BLaER1 treated with 17β-estradiol and CSF1 and Interleukin-3, amounts not matched to agents 10 nM and 100 nM (cell line): Measurements from ENCODE around the gene TBC1D20.
"Not testable (repeated sequence)": the region's sequence is repeated elsewhere in the genome, so short reads cannot be mapped to it uniquely, and the experiment has no call there.

ENCODE experiments used
- H3K27ac ChIP-seq, 11 experiments: shearing (Covaris generic); formaldehyde crosslinking; 2 replicates each; pipeline ENCODE4 v1.8.1; 2022
- H3K27me3 ChIP-seq, 11 experiments: shearing (Covaris generic); formaldehyde crosslinking; 2 replicates each; pipeline ENCODE4 v1.8.1; 2022
- H3K36me3 ChIP-seq, 11 experiments: shearing (Covaris generic); formaldehyde crosslinking; 2 replicates each; pipeline ENCODE4 v1.8.1; 2022
- H3K4me1 ChIP-seq, 10 experiments: shearing (Covaris generic); formaldehyde crosslinking; 2 replicates each; pipeline ENCODE4 v1.8.1; 2022
- H3K4me2 ChIP-seq, 11 experiments: shearing (Covaris generic); formaldehyde crosslinking; 2 replicates each; pipeline ENCODE4 v1.8.1; 2022
- H3K4me3 ChIP-seq, 10 experiments: shearing (Covaris generic); formaldehyde crosslinking; 2 replicates each; pipeline ENCODE4 v1.8.1; 2022
- H3K9ac ChIP-seq, 11 experiments: shearing (Covaris generic); formaldehyde crosslinking; 2 replicates each; pipeline ENCODE4 v1.8.1; 2022
- H3K9me3 ChIP-seq, 11 experiments: shearing (Covaris generic); formaldehyde crosslinking; replicated peaks in 1 of 11; 2 replicates each; pipeline ENCODE4 v1.8.1; 2022
- H4K20me1 ChIP-seq, 11 experiments: shearing (Covaris generic); formaldehyde crosslinking; 2 replicates each; pipeline ENCODE4 v1.8.1; 2022
- Cebpa-rat ChIP-seq, 11 experiments: shearing (Covaris generic); IDR thresholded peaks; 2 replicates each; pipeline ENCODE4 v1.8.1; 2022

The TBC1D20 gene

GRCh38 chr20:389220-389619 lies 73.1 kb downstream of the TBC1D20 start:
- H3K4me1 ChIP-seq: peaks cover 0 to 16% (median 13%) of the 10 kb centered on the region in 10 experiments; a peak in 15 of 20 replicates
- peaks cover 60 to 100% (median 98%) of the 10 kb centered on the region in 11 experiments; a peak in 21 of 22 replicates for H4K20me1 ChIP-seq
- H3K27ac ChIP-seq: no peak overlapping the region
- peaks cover 94 to 100% (median 98%) of the 10 kb centered on the region in 11 experiments for H3K36me3 ChIP-seq
- no peaks in the 10 kb centered on the region for H3K27me3 ChIP-seq
- no peak overlapping the region for H3K4me3 ChIP-seq
- H3K4me2 ChIP-seq: no peak overlapping the region
- no peaks in the 10 kb centered on the region for H3K9me3 ChIP-seq
- TF ChIP-seq Cebpa-rat (IDR thresholded peaks at IDR 0.05): no peak
- H3K9ac ChIP-seq: no peak overlapping the region

GRCh38 chr20:388034-388994 lies 74.0 kb downstream of the TBC1D20 start:
- Histone ChIP-seq H3K4me1 (peaks cover 0 to 24% (median 19%) of the 10 kb centered on the region in 10 experiments; a peak in 17 of 20 replicates), H3K27me3 (no peaks in the 10 kb centered on the region), H3K9ac (0 out of 22 replicates have a peak overlapping the region, but pooled peaks of 1 of the 11 experiments have one; percentile 10), H3K36me3 (peaks cover 87 to 100% (median 96%) of the 10 kb centered on the region in 11 experiments), H3K4me3 (no peak overlapping the region), H3K27ac (no peak overlapping the region), H3K4me2 (no peak overlapping the region), H3K9me3 (no peaks in the 10 kb centered on the region), H4K20me1 (peaks cover 68 to 100% (median 98%) of the 10 kb centered on the region in 11 experiments; a peak in 21 of 22 replicates)
- no peak for TF ChIP-seq Cebpa-rat (IDR thresholded peaks at IDR 0.05)

DNA sequence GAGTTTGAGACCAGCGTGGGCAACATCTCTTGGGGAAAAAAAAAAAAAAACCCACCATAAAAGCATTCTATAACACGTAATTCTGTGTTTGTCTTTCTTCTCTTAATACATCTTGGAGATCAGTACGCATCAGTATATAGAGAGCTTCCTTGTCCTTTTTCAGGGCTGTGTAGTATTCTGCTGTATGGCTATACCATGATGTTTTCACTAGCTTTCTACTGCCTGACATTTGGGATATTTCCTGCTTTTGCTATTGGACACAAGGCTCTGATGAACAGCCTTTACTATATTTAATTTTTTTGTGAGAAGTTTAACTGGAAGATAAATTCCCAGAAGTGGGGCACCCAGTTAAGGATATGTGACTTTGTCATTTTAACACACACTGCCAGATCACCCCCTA lies 74.8 kb downstream of the TBC1D20 start:
- no peak for TF ChIP-seq Cebpa-rat (IDR thresholded peaks at IDR 0.05)
- H3K36me3 ChIP-seq: peaks cover 79 to 100% (median 90%) of the 10 kb centered on the region in 11 experiments
- no peak overlapping the region for H3K9ac ChIP-seq
- H3K4me3 ChIP-seq: no peak overlapping the region
- peaks cover 73 to 100% (median 100%) of the 10 kb centered on the region in 11 experiments; a peak in 21 of 22 replicates for H4K20me1 ChIP-seq
- no peaks in the 10 kb centered on the region for H3K27me3 ChIP-seq
- H3K4me2 ChIP-seq: no peak overlapping the region
- peaks cover 5 to 32% (median 26%) of the 10 kb centered on the region in 10 experiments for H3K4me1 ChIP-seq
- H3K9me3 ChIP-seq: no peaks in the 10 kb centered on the region
- no peak overlapping the region for H3K27ac ChIP-seq

DNA sequence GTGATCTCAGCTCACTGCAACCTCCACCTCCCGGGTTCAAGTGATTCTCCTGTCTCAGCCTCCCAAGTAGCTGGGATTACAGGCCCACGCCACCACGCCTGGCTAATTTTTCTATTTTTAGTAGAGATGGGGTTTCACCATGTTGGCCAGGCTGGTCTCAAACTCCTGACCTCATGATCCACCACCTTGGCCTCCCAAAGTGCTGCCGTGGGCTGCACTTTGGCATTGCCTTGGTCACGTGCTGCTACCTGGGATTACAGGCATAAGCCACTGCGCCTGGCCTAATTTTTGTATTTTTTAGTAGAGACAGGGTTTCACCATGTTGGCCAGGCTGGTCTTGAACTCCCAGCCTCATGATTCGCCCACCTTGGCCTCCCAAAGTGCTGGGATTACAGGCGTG lies 75.7 kb downstream of the TBC1D20 start:
- not testable (repeated sequence) for H3K4me3 ChIP-seq, H3K4me2 ChIP-seq, H3K27me3 ChIP-seq, H3K9ac ChIP-seq, H3K9me3 ChIP-seq, H3K27ac ChIP-seq
- H4K20me1 ChIP-seq: peaks cover 79 to 98% (median 96%) of the 10 kb centered on the region in 11 experiments; a peak in 21 of 22 replicates
- H3K4me1 ChIP-seq: peaks cover 11 to 38% (median 32%) of the 10 kb centered on the region in 10 experiments
- peaks cover 70 to 96% (median 81%) of the 10 kb centered on the region in 11 experiments for H3K36me3 ChIP-seq
